ENCODE results near the gene GTF3C1. TPM values are rescaled to one million over a fixed set of nuclear protein-coding genes. Genes with fewer than 3 reads are reported as not detected.

GTF3C1 gene
- total and polyA plus RNA-seq, 2 of the 13 experiments (the other 11 are each of a cell fraction or from before 2014, with no cell fraction given) = 29.2 to 72.7 TPM

DNA sequence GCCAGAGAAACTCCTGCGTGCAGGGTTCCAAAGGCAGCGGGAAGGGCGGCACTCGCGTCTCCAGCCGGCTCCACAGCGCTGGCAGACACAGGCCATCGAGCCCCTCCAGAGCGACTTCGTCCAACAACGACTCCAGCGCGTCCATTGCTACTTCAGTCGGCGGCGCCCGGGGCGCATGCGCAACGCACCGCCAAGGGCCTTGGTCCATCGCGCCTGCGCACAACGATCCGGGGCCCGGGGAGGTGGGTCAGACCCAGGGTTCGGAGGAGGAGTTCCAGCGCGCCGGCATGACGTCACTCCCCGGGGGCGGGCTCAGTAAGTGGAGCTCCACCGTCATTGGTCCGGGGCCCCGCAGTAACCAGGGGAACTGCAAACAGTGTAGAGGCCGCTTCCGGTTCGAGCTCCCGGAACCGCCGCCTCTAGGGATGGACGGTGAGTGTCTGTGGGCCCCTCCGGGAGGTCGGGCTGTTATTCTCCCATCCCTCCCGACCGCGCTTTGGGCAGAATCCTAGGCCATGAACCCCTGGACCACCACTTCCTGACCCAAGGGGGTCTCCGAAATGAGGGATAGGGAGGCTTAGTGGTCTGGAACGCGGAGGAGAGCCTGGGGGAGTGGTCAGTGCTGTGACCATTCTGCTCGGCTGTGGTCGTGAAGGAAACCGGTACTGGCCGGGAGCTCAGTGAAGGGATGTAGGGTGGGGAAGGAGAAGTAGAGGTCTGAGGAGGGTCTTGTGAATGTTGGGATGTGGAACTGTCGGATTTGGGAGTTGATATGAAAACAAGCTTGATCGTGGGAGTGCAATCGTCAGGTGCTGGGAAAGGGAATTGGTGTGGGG, at the start of gene GTF3C1, which contains the start of gene KATNIP (continued):
- 0 out of 2 replicates have a peak, but pooled peaks have one; percentile 16 for TF ChIP-seq CEBPB (IDR thresholded peaks at IDR 0.05; ENCODE audit: borderline replicate concordance, low read depth, low read length)
- no peak; the same call in 1 of the 2 replicates for TF ChIP-seq ZNF552 (CRISPR knock-in tag; IDR thresholded peaks at IDR 0.05; ENCODE audit: borderline replicate concordance)
- peak; percentile 88 for TF ChIP-seq HDAC1 (CRISPR knock-in tag; IDR thresholded peaks at IDR 0.05)
- TF ChIP-seq YY1 (IDR thresholded peaks at IDR 0.05; ENCODE audit: insufficient read depth, insufficient replicate concordance, low read depth, low read length) = peak; percentile 90
- peak; percentile 22; the same call in 1 of the 2 replicates for TF ChIP-seq ARNTL (CRISPR knock-in tag; IDR thresholded peaks at IDR 0.05)
- peak; percentile 91 for TF ChIP-seq PCBP2 (optimal IDR thresholded peaks at IDR 0.05; ENCODE audit: low read depth, low read length, poor library complexity, severe bottlenecking)
- peak; percentile 62; the same call in 1 of the 2 replicates for TF ChIP-seq SPEN (CRISPR knock-in tag; IDR thresholded peaks at IDR 0.05; ENCODE audit: low read depth)
- TF ChIP-seq ATF1 (CRISPR knock-in tag; IDR thresholded peaks at IDR 0.05) = peak; percentile 92
- TF ChIP-seq HMG20A (CRISPR knock-in tag; IDR thresholded peaks at IDR 0.05; ENCODE audit: borderline replicate concordance) = no peak
- 0 out of 2 replicates have a peak, but pooled peaks have one; percentile 42 for TF ChIP-seq REPIN1 (CRISPR knock-in tag; IDR thresholded peaks at IDR 0.05; ENCODE audit: borderline replicate concordance, low read depth)
- TF ChIP-seq ZNF607 (CRISPR knock-in tag; IDR thresholded peaks at IDR 0.05; ENCODE audit: borderline replicate concordance) = peak; percentile 73
- TF ChIP-seq, protein P1, sequence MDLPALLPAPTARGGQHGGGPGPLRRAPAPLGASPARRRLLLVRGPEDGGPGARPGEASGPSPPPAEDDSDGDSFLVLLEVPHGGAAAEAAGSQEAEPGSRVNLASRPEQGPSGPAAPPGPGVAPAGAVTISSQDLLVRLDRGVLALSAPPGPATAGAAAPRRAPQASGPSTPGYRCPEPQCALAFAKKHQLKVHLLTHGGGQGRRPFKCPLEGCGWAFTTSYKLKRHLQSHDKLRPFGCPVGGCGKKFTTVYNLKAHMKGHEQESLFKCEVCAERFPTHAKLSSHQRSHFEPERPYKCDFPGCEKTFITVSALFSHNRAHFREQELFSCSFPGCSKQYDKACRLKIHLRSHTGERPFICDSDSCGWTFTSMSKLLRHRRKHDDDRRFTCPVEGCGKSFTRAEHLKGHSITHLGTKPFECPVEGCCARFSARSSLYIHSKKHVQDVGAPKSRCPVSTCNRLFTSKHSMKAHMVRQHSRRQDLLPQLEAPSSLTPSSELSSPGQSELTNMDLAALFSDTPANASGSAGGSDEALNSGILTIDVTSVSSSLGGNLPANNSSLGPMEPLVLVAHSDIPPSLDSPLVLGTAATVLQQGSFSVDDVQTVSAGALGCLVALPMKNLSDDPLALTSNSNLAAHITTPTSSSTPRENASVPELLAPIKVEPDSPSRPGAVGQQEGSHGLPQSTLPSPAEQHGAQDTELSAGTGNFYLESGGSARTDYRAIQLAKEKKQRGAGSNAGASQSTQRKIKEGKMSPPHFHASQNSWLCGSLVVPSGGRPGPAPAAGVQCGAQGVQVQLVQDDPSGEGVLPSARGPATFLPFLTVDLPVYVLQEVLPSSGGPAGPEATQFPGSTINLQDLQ (CRISPR knock-in tag; IDR thresholded peaks at IDR 0.05) = no peak
- TF ChIP-seq, protein P2, sequence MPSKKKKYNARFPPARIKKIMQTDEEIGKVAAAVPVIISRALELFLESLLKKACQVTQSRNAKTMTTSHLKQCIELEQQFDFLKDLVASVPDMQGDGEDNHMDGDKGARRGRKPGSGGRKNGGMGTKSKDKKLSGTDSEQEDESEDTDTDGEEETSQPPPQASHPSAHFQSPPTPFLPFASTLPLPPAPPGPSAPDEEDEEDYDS (CRISPR knock-in tag; IDR thresholded peaks at IDR 0.05) = peak; percentile 96
- TF ChIP-seq FOXO1 (CRISPR knock-in tag; IDR thresholded peaks at IDR 0.05) = peak; percentile 59; the same call in 1 of the 2 replicates
- TF ChIP-seq CBX5 (CRISPR knock-in tag; IDR thresholded peaks at IDR 0.05; ENCODE audit: borderline replicate concordance) = no peak
- TF ChIP-seq RCOR2 (CRISPR knock-in tag; IDR thresholded peaks at IDR 0.05) = no peak
- no peak for TF ChIP-seq ZNF790 (CRISPR knock-in tag; IDR thresholded peaks at IDR 0.05; ENCODE audit: borderline replicate concordance)
- TF ChIP-seq DMAP1 (CRISPR knock-in tag; IDR thresholded peaks at IDR 0.05) = peak; percentile 74
- TF ChIP-seq ZNF274 (CRISPR knock-in tag; IDR thresholded peaks at IDR 0.05) = 0 out of 2 replicates have a peak, but pooled peaks have one; percentile 19
- TF ChIP-seq YEATS2 (CRISPR knock-in tag; IDR thresholded peaks at IDR 0.05; ENCODE audit: borderline replicate concordance) = peak; percentile 72; the same call in 1 of the 2 replicates
- TF ChIP-seq, protein P3, sequence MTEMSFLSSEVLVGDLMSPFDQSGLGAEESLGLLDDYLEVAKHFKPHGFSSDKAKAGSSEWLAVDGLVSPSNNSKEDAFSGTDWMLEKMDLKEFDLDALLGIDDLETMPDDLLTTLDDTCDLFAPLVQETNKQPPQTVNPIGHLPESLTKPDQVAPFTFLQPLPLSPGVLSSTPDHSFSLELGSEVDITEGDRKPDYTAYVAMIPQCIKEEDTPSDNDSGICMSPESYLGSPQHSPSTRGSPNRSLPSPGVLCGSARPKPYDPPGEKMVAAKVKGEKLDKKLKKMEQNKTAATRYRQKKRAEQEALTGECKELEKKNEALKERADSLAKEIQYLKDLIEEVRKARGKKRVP (CRISPR knock-in tag; IDR thresholded peaks at IDR 0.05) = peak in 1 of 2 experiments; percentile 1; a peak in 1 of 4 replicates
- no peak for TF ChIP-seq NONO (IDR thresholded peaks at IDR 0.05)
- TF ChIP-seq NONO (CRISPR knock-in tag; conservative IDR thresholded peaks at IDR 0.05) = peak; percentile 83
- TF ChIP-seq, protein P4, sequence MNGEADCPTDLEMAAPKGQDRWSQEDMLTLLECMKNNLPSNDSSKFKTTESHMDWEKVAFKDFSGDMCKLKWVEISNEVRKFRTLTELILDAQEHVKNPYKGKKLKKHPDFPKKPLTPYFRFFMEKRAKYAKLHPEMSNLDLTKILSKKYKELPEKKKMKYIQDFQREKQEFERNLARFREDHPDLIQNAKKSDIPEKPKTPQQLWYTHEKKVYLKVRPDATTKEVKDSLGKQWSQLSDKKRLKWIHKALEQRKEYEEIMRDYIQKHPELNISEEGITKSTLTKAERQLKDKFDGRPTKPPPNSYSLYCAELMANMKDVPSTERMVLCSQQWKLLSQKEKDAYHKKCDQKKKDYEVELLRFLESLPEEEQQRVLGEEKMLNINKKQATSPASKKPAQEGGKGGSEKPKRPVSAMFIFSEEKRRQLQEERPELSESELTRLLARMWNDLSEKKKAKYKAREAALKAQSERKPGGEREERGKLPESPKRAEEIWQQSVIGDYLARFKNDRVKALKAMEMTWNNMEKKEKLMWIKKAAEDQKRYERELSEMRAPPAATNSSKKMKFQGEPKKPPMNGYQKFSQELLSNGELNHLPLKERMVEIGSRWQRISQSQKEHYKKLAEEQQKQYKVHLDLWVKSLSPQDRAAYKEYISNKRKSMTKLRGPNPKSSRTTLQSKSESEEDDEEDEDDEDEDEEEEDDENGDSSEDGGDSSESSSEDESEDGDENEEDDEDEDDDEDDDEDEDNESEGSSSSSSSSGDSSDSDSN (CRISPR knock-in tag; IDR thresholded peaks at IDR 0.05) = peak; percentile 83

Data from HepG2 (cell line).